MCF 10A (cell line): ENCODE measurements around the gene ORC3. TPM values are rescaled to one million over a fixed set of nuclear protein-coding genes. Genes with fewer than 3 reads are reported as not detected.

Experiments
- BruUV-seq: library from RNA; stranded (reverse); fragments of 400-500 nt; replicated peaks from 2 replicates; lab custom pipeline; 2021; lab: Mats Ljungman, UMichigan
- CTCF ChIA-PET: fragments of 300-600 bp; sonication (Branson Sonifier 250); formaldehyde crosslinking; extraction: SDS; loops from one replicate; lab custom pipeline; 2021; ENCODE audit warnings: antibody characterized with exemption, inconsistent platforms; lab: Yijun Ruan, JAX
- POLR2A ChIA-PET: fragments of 300-600, 350-650 bp; sonication (Branson Sonifier 250); formaldehyde crosslinking; extraction: SDS; loops from one replicate; lab custom pipeline; 2020; ENCODE audit warnings: antibody characterized with exemption, inconsistent platforms; lab: Yijun Ruan, JAX
- DNase-seq: peaks from one replicate; pipeline ENCODE4 v3.0.0-alpha.2; 2018; ENCODE audit not compliant: unreplicated experiment
- H3K27ac Mint-ChIP-seq: one replicate; pipeline ENCODE4 v1.8.0; 2022; ENCODE audit warnings: mild to moderate bottlenecking, low read depth, mixed read lengths; ENCODE audit not compliant: unreplicated experiment
- H3K27me3 Mint-ChIP-seq: one replicate; pipeline ENCODE4 v1.8.0; 2022; ENCODE audit warnings: mixed read lengths; ENCODE audit not compliant: insufficient read depth, unreplicated experiment
- H3K36me3 Mint-ChIP-seq: one replicate; pipeline ENCODE4 v1.8.0; 2022; ENCODE audit warnings: mild to moderate bottlenecking, moderate library complexity, mixed read lengths; ENCODE audit not compliant: insufficient read depth, unreplicated experiment
- H3K4me1 Mint-ChIP-seq: one replicate; pipeline ENCODE4 v1.8.0; 2022; ENCODE audit warnings: mixed read lengths; ENCODE audit not compliant: insufficient read depth, unreplicated experiment
- H3K4me3 Mint-ChIP-seq: one replicate; pipeline ENCODE4 v1.8.0; 2022; ENCODE audit warnings: mild to moderate bottlenecking, moderate library complexity, mixed read lengths; ENCODE audit not compliant: unreplicated experiment
- H3K9me3 Mint-ChIP-seq: one replicate; pipeline ENCODE4 v1.8.0; 2022; ENCODE audit warnings: mixed read lengths; ENCODE audit not compliant: unreplicated experiment
- intact Hi-C: fragments of 100-400 bp; cut with micrococcal nuclease; formaldehyde crosslinking; loops from 2 replicates; pipeline ENCODE4 v1.14.1; 2022
- total RNA-seq: library from RNA; stranded (reverse); gene quantifications from 2 replicates; pipeline ENCODE4 v1.2.3, GENCODE V29; 2022
- TF ChIP-seq, protein P1 (sequence below): fragments of 200-600 bp; IDR thresholded peaks from one replicate; pipeline ENCODE4 v1.8.0; 2022; ENCODE audit warnings: antibody characterized with exemption, mild to moderate bottlenecking; ENCODE audit not compliant: unreplicated experiment

ORC3 gene
- total RNA-seq, 1 experiment from 2014 or later: 21.1 TPM

DNA sequence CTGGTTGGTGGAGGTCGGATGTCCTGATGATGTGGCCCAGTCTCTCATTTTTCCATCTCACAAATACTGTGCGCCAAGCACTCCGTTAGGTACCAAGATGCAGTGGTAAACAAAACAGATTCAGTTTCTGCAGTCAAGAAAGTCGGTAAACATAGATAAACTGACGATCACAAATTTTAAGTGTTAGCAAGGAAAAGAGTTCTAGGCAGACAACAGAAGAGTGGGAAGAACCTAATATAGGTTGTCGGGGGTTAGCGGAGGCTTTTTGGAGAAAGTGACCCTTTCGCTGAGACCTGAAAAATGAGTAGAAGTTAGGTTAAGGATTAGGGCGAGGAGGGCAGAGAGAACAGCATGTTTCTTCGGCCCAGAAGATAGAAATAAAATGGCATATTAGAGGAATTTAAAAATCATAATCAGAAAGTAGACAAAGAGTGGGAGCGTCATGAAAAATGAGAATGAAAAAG, 514 bp downstream of the ORC3 start:
- H3K27me3 Mint-ChIP-seq: no peaks in the 10 kb centered on the region
- intact Hi-C loops: loop anchor here (1.0 to 5.0 kb wide), 2 partner anchors 183 to 206 kb away; partner anchors contain the start of gene CFAP206
- H3K4me3 Mint-ChIP-seq: peak overlapping the region; percentile 94
- ChIA-PET POLR2A (interaction anchor here (0.7 to 2.8 kb wide), 7 partner anchors 8 to 1623 kb away, joined by 3 to 35 read pairs (median 8); partner anchors contain the start of genes AKIRIN2 and SLC35A1), CTCF (interaction anchor here (1.1 kb wide), 1 partner anchor 16 kb away, joined by 5 read pairs; no protein-coding TSS in a partner anchor)
- TSS peak; percentile 79 for BruUV-seq
- H3K9me3 Mint-ChIP-seq: no peaks in the 10 kb centered on the region
- H3K36me3 Mint-ChIP-seq: peaks cover 23% of the 10 kb centered on the region
- H3K27ac Mint-ChIP-seq: peak overlapping the region; percentile 77
- DNase-seq: no peak
- H3K4me1 Mint-ChIP-seq: peaks cover 43% of the 10 kb centered on the region
- TF ChIP-seq, protein P1, sequence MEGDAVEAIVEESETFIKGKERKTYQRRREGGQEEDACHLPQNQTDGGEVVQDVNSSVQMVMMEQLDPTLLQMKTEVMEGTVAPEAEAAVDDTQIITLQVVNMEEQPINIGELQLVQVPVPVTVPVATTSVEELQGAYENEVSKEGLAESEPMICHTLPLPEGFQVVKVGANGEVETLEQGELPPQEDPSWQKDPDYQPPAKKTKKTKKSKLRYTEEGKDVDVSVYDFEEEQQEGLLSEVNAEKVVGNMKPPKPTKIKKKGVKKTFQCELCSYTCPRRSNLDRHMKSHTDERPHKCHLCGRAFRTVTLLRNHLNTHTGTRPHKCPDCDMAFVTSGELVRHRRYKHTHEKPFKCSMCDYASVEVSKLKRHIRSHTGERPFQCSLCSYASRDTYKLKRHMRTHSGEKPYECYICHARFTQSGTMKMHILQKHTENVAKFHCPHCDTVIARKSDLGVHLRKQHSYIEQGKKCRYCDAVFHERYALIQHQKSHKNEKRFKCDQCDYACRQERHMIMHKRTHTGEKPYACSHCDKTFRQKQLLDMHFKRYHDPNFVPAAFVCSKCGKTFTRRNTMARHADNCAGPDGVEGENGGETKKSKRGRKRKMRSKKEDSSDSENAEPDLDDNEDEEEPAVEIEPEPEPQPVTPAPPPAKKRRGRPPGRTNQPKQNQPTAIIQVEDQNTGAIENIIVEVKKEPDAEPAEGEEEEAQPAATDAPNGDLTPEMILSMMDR: no peak

DNA sequence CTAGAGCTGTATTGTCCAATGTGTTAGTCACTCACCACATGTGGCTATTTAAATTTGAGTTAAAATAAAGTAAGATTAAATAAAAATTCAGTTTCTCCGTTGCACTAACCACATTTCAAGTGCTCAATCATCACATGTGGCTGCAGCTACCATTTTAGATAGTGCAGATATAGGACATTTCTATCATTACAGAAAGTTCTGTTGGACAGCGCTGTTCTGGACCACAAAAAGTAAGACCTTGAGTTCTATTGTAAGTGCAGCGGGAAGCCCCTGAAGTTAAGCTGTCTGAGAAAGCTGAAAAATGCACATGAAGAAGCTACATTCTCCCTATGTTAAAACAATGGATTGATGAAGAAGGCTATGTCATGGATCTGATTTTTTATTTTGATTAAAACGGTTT, 1.1 kb downstream of the ORC3 start:
- ChIA-PET CTCF (no interaction called here), POLR2A (interaction anchor here (1.2 to 1.3 kb wide), 2 partner anchors 10 to 66 kb away, joined by 3 to 5 read pairs; no protein-coding TSS in a partner anchor)
- Mint-ChIP-seq H3K27ac (peak overlapping the region; percentile 77), H3K4me1 (peaks cover 38% of the 10 kb centered on the region), H3K27me3 (no peaks in the 10 kb centered on the region), H3K9me3 (no peaks in the 10 kb centered on the region), H3K4me3 (peak overlapping the region; percentile 94), H3K36me3 (peaks cover 21% of the 10 kb centered on the region)
- intact Hi-C loops: loop anchor here (1.0 to 5.0 kb wide), 2 partner anchors 184 to 205 kb away; partner anchors contain the start of gene CFAP206
- BruUV-seq: no TSS peak
- DNase-seq: no peak
- TF ChIP-seq, protein P1: no peak

DNA sequence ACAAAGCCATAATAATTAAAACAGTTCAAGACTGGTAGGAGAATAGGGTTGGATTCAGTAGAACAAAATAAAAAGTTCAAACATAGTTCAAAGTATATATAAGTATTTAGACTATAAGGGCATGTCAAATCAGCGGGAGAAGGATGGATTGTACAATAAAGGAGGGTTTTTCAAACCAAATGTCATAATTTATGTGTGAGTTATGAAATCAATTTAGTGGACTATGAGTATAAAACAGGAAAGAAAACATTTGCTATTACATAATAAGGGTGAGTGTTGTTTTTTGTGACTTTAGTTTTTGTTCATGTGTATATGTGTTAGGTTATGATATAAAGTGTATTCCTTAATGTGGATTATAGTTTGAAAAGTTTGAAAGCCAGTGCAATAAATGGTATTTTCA, 10.6 kb downstream of the ORC3 start:
- ChIA-PET CTCF (no interaction called here), POLR2A (no interaction called here)
- Mint-ChIP-seq H3K9me3 (no peaks in the 10 kb centered on the region), H3K27me3 (no peaks in the 10 kb centered on the region), H3K36me3 (peaks cover 22% of the 10 kb centered on the region), H3K27ac (no peak overlapping the region), H3K4me1 (no peaks in the 10 kb centered on the region), H3K4me3 (no peak overlapping the region)
- BruUV-seq: no TSS peak
- peak; percentile 8 for DNase-seq
- intact Hi-C loops: no loop called here
- TF ChIP-seq, protein P1: no peak

DNA sequence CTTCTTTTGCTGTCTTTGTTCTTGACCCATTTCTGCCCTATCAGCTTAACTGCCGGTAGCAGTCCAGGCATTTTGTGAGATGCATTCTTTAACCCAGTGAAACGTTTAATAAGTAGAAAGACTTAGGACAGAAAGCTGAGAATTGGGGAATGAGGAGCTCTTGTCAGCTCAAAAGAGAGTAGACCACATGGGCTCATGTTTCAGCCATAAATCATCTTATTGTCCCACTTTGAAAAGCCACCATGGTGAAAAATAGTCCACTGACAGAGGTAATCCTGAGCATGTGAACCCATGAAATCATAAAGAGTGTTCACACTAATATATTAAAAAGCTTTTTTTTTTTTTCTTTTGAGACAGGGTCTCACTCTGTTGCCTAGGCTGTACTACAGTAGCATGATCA, 16.3 kb downstream of the ORC3 start:
- H3K9me3 Mint-ChIP-seq: no peaks in the 10 kb centered on the region
- no peaks in the 10 kb centered on the region for H3K27me3 Mint-ChIP-seq
- TF ChIP-seq, protein P1: no peak
- POLR2A ChIA-PET: interaction anchor here (0.6 to 2.4 kb wide), 2 partner anchors 10 to 176 kb away, joined by 3 to 5 read pairs; no protein-coding TSS in a partner anchor
- H3K36me3 Mint-ChIP-seq: peaks cover 34% of the 10 kb centered on the region
- H3K4me3 Mint-ChIP-seq: no peak overlapping the region
- no peak overlapping the region for H3K27ac Mint-ChIP-seq
- BruUV-seq: no TSS peak
- no peaks in the 10 kb centered on the region for H3K4me1 Mint-ChIP-seq
- CTCF ChIA-PET: interaction anchor here (0.6 to 1.1 kb wide), 2 partner anchors 17 to 310 kb away, joined by 5 to 6 read pairs; partner anchors contain the start of genes ORC3 and RARS2
- intact Hi-C loops: no loop called here
- no peak for DNase-seq
